ENCODE data around the gene STMN1. TPM values are rescaled to one million over a fixed set of nuclear protein-coding genes. Genes with fewer than 3 reads are reported as not detected.

The STMN1 gene
- total RNA-seq, 2 donors from 2014 or later: 79.1 to 149 TPM

DNA sequence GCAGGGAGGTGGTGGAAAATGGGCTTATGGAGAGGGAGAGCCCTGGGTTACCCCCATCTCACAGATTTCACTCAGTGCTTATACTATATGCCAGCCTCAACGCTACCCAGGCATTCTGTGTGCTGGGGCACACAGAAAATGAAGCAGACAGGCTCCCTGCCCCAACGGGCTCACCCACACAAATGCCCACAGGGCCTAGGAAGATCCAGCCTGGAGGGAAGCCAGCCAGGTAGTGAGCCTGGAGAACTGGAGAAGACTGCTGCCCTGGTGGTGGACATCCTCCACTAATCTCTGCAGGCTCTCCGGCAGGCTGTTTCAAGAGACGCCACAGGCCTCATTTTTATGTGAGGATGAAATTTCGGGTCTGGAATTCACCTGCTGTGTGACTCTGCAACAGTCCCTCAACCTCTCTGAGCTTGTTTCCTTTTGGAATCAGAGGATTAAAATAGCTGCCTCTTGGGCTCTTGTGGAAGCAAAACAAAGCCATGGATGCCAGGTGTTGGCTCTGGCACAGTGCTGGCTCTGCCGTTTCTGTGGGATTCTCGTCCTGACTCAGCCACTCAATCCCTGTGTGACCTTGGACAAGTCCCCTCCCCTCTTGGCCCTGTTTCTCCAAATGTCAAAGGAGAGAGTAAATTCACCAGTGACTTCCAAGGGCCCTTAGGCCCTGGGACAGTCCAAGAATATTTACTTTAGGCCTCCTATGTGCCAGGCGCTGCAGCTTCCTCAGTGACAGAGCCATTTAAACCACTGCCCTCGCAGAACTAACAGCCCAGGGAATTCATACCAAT, 34.3 kb downstream of the STMN1 start:
- Histone ChIP-seq H3K9me3 (no peaks in the 10 kb centered on the region), H3K27ac (no peak overlapping the region), H3K27me3 (no peaks in the 10 kb centered on the region), H3K9ac (ENCODE audit: low read depth in 2 of 2, low read length in 2 of 2) (no peak overlapping the region), H3K4me3 (no peak overlapping the region), H3K36me3 (no peaks in the 10 kb centered on the region), H3K4me1 (peaks cover 9% of the 10 kb centered on the region)
- TF ChIP-seq, protein P1, sequence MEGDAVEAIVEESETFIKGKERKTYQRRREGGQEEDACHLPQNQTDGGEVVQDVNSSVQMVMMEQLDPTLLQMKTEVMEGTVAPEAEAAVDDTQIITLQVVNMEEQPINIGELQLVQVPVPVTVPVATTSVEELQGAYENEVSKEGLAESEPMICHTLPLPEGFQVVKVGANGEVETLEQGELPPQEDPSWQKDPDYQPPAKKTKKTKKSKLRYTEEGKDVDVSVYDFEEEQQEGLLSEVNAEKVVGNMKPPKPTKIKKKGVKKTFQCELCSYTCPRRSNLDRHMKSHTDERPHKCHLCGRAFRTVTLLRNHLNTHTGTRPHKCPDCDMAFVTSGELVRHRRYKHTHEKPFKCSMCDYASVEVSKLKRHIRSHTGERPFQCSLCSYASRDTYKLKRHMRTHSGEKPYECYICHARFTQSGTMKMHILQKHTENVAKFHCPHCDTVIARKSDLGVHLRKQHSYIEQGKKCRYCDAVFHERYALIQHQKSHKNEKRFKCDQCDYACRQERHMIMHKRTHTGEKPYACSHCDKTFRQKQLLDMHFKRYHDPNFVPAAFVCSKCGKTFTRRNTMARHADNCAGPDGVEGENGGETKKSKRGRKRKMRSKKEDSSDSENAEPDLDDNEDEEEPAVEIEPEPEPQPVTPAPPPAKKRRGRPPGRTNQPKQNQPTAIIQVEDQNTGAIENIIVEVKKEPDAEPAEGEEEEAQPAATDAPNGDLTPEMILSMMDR (IDR thresholded peaks at IDR 0.05): no peak
- no peak for DNase-seq
- intact Hi-C loops (cut with DNase I): no loop called here

DNA sequence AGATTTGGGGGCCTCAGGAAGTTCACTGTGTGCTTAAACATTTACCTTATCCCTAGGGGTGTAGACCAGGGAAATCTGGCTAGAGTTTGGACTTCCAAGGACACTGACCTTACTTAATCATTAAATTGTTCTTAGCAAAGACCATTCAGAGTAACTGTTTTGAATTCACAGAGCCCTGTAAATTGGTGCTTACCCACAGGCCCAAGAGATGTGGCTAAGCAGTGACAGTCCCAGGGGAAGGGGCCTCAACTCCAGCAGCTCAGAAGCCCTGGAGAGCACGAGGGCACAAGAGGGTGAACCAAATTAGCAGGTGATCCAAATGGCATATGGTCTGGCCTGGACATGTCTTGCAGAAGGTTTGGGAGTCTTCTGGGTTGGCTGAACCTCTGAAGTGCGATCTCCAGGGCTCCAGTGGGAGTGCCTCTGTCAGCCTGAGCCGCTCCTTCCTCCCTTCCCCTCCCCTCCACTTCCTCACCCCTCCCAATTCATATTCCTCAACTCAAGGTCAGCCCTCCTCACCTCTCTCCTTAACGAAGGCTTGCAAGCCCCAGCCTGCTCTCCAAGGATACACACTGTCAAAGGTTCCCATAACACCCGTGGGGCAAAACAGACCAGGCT, 35.0 kb downstream of the STMN1 start:
- intact Hi-C loops (cut with DNase I): no loop called here
- TF ChIP-seq, protein P1 (IDR thresholded peaks at IDR 0.05): no peak
- H3K9ac ChIP-seq (ENCODE audit: low read depth in 2 of 2, low read length in 2 of 2): no peak overlapping the region
- no peaks in the 10 kb centered on the region for H3K36me3 ChIP-seq
- H3K9me3 ChIP-seq: no peaks in the 10 kb centered on the region
- H3K4me1 ChIP-seq: peaks cover 9% of the 10 kb centered on the region
- no peak overlapping the region for H3K27ac ChIP-seq
- no peak overlapping the region for H3K4me3 ChIP-seq
- no peak for DNase-seq
- H3K27me3 ChIP-seq: no peaks in the 10 kb centered on the region

DNA sequence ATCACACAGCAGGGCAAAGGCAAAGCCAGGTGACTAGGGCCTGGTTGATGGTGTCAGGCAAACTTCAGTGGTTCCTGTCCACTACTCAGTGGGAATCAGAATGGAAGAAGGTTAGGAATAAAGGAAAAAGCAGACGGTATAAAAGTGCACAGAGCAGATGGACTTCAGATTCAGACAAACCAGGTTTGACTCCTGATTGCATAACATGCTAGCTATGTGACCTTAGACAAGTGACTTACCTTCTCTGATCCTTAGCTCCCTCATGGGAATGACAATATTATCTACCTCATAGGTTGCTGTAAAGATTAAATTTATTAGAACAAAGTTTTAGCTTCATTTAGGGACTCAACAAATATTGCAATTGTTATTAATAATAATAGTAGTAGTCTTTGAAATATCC, 35.6 kb downstream of the STMN1 start:
- no peak overlapping the region for H3K27ac ChIP-seq
- H3K36me3 ChIP-seq: no peaks in the 10 kb centered on the region
- TF ChIP-seq, protein P1 (IDR thresholded peaks at IDR 0.05): no peak
- no peaks in the 10 kb centered on the region for H3K9me3 ChIP-seq
- DNase-seq: no peak
- H3K4me3 ChIP-seq: no peak overlapping the region
- H3K4me1 ChIP-seq: peaks cover 9% of the 10 kb centered on the region
- intact Hi-C loops (cut with DNase I): no loop called here
- H3K27me3 ChIP-seq: no peaks in the 10 kb centered on the region
- no peak overlapping the region for H3K9ac ChIP-seq (ENCODE audit: low read depth in 2 of 2, low read length in 2 of 2)

DNA sequence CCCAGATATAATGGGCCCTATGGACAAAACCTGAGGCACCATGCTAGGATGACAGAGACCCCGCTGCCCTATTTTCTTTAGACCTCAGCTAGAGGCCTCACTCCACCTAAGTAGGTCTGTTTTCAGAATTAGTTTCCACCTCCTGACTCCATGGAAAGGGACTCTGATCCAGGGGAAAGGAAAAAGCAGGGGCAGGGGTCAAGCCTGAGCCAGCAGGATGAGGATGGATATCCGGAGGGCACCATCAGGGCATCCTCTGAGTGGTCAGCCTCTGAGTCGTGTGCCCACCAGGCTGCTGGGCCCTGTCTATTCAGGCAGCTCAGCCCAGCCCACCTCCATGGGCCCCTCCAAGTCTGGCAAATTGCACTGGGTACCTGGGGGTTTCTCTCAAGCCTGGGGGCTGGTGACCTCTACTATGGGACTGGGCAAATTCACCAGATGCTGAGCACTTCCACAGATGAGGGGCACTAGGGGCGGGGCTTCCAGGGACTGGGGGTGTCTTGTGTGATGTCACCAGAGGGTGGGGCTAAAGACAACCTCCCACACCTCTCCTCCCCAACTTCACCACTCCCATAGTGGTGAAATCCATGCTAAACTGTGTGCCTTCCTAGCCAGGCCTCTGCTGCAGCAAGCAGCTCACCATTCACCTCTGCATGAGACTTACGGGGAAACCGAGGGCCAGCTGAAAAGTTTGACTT, 36.2 kb downstream of the STMN1 start:
- H3K27ac ChIP-seq: no peak overlapping the region
- no peak overlapping the region for H3K9ac ChIP-seq (ENCODE audit: low read depth in 2 of 2, low read length in 2 of 2)
- H3K4me3 ChIP-seq: no peak overlapping the region
- intact Hi-C loops (cut with DNase I): no loop called here
- no peaks in the 10 kb centered on the region for H3K27me3 ChIP-seq
- H3K9me3 ChIP-seq: no peaks in the 10 kb centered on the region
- no peaks in the 10 kb centered on the region for H3K36me3 ChIP-seq
- peaks cover 9% of the 10 kb centered on the region for H3K4me1 ChIP-seq
- TF ChIP-seq, protein P1 (IDR thresholded peaks at IDR 0.05): no peak
- DNase-seq: no peak

DNA sequence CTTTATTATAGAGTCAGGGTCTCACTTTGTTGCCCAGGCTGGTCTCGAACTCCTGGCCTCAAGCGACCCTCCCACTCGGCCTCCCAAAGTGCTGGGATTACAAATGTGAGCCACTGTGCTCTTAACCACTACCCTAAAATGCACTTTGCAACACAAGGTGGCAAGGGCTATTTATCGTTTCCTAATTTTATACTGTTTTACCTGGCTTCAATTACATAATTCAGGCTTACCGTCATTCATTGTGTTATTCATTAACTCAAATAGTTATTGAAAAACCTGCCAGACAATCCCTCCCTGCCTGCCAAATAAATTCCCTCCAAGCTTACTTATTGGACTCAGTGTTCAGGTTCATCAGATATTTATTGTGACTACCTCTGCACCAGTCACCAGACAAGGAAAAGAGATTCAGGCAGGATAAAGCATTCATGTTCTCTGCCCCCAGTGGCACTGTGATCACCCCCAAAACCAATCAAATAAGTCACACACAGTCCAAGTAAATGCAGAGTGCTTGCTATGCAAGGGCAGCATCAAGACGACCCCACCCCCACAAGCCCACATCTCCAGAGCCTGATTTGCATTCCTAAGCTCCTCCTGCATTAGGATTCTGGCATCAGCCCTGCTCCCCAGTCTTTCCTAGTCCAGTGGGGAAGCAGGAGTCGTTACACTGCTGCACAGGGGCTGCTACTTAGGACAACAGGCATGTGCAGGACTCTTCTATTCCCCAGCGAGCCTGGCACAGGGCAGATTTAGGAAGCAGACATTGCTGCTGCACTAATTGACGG, 38.8 kb downstream of the STMN1 start:
- Histone ChIP-seq H3K9ac (ENCODE audit: low read depth in 2 of 2, low read length in 2 of 2) (peak overlapping the region in 1 of 2 donors; percentile 36), H3K27ac (no peak overlapping the region), H3K9me3 (no peaks in the 10 kb centered on the region), H3K4me3 (no peak overlapping the region), H3K36me3 (no peaks in the 10 kb centered on the region), H3K4me1 (no peaks in the 10 kb centered on the region), H3K27me3 (no peaks in the 10 kb centered on the region)
- DNase-seq: no peak
- intact Hi-C loops (cut with DNase I): no loop called here
- TF ChIP-seq, protein P1 (IDR thresholded peaks at IDR 0.05): no peak
